ENCODE measurements around the gene KCNK17. TPM values are rescaled to one million over a fixed set of nuclear protein-coding genes. Genes with fewer than 3 reads are reported as not detected.

The KCNK17 gene
- total and polyA plus RNA-seq, 2 of the 8 experiments (the other 6 are each of a cell fraction or from before 2014, with no cell fraction given) = 2.9 to 3.4 TPM

DNA sequence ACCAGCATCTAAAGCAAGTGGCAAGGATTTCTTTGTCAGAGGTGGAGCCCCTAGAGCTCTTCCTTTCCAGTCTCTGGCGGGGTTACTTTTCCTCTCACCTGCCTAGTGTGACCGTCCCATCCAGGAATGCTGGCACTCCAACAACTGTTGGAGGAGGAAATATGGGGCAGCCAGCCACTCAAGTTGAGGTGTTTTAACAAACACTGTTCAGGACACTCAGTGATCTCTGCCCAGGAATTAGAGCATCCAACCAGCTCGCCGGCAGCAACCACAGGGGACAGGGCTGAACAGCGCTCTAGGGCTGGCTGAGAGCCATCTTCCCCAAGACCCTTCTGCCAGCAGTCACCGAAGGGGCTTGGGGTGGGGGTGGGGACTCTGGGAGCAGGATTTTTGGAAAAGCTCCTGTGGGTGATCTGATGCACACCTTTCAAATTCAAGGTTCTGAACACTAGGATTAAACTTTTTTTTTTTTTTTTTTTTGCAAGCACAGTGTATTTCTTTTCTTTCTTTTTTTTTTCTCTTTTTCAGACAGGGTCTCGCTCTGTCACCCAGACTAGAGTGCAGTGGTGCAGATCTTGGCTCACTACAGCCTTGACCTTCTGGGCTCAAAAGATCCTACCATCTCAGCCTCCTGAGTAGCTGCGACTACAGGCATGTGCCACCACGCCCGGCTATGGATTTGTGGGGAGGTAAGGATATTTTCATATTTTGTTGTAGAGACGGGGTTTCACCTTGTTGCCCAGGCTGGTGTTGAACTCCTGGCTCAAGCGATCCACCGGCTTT, 36.7 kb upstream of the KCNK17 start:
- Histone ChIP-seq H4K20me1 (replicated peaks in 1 of 2; ENCODE audit: control insufficient read depth in 1 of 2, insufficient read depth in 2 of 2, low read length in 2 of 2) (no peaks in the 10 kb centered on the region), H3K56ac (replicated peaks; ENCODE audit: insufficient read length, low read depth, low read length) (no peak overlapping the region), H3K18ac (ENCODE audit: extremely low read depth, low read length) (no peak overlapping the region), H2BK5ac (ENCODE audit: low read depth, low read length) (no peak overlapping the region), H3K27ac (ENCODE audit: low read depth, low read length) (no peak overlapping the region), H2BK12ac (ENCODE audit: low read depth, low read length) (no peak overlapping the region), H3K4me2 (ENCODE audit: insufficient read depth in 1 of 2, low read depth in 2 of 2, low read length in 2 of 2) (no peak overlapping the region), H2AK5ac (ENCODE audit: low read depth, low read length) (no peak overlapping the region), H4K8ac (ENCODE audit: extremely low read depth, insufficient read depth, low read length) (no peak overlapping the region), H3K36me3 (ENCODE audit: control insufficient read depth in 2 of 4, insufficient read depth in 4 of 4, low read length in 3 of 4) (no peaks in the 10 kb centered on the region), H3K4me3 (ENCODE audit: extremely low read depth in 1 of 4, insufficient read depth in 2 of 4, low read depth in 3 of 4, low read length in 4 of 4) (no peak overlapping the region), H2BK15ac (ENCODE audit: low read length) (no peak overlapping the region), H2BK120ac (replicated peaks; ENCODE audit: low read depth, low read length) (no peak overlapping the region), H2AFZ (ENCODE audit: low read length) (no peak overlapping the region), H3K79me1 (ENCODE audit: low read depth, low read length) (no peaks in the 10 kb centered on the region; the same call in 1 of the 2 replicates), H3K27me3 (replicated peaks in 1 of 4; ENCODE audit: control insufficient read depth in 3 of 4, extremely low read depth in 1 of 4, insufficient read depth in 3 of 4, low read length in 3 of 4) (no peaks in the 10 kb centered on the region), H3K23me2 (ENCODE audit: low read depth, low read length) (no peaks in the 10 kb centered on the region), H3K14ac (ENCODE audit: insufficient read length) (no peak overlapping the region), H4K91ac (replicated peaks; ENCODE audit: insufficient read length, low read length) (no peak overlapping the region), H3K4me1 (replicated peaks in 1 of 4; ENCODE audit: control insufficient read depth in 3 of 4, insufficient read depth in 4 of 4, low read length in 3 of 4) (0 out of 7 replicates have a peak, but pooled peaks cover 0 to 2% (median 0%) of the 10 kb centered on the region in 4 experiments), H3K79me2 (ENCODE audit: control insufficient read depth in 1 of 2, insufficient read depth in 2 of 2, low read length in 2 of 2) (no peaks in the 10 kb centered on the region), H4K5ac (ENCODE audit: insufficient read length, low read depth, low read length) (no peak overlapping the region), H3K4ac (replicated peaks; ENCODE audit: insufficient read length, low read depth, low read length) (no peak overlapping the region), H3K23ac (ENCODE audit: insufficient read length) (no peak overlapping the region), H3K9me3 (ENCODE audit: insufficient read depth in 2 of 2, low read depth in 1 of 2, low read length in 1 of 2) (no peaks in the 10 kb centered on the region), H3K9ac (replicated peaks in 1 of 4; ENCODE audit: extremely low read depth in 1 of 4, low read depth in 3 of 4, low read length in 3 of 4) (no peak overlapping the region), H2BK20ac (ENCODE audit: low read length) (no peak overlapping the region)
- WGBS, 2 experiments (ENCODE audit: extremely low coverage in 1 of 2, insufficient coverage in 1 of 2, insufficient read length in 1 of 2, insufficient replicate concordance in 2 of 2, low coverage in 1 of 2, low lambda C conversion rate in 2 of 2, missing lambda C conversion rate in 1 of 2) = 95% methylated on average over 12 of the region's 13 CpGs; no CpG with 5 or more reads in 1 of the 2 experiments
- FAIRE-seq = no peak
- ChIA-PET POLR2A (ENCODE audit: partially characterized antibody) (no interaction called here), CTCF (ENCODE audit: partially characterized antibody) (interaction anchor here (1.0 to 10.6 kb wide), 3 partner anchors 11 to 48 kb away, joined by 3 to 89 read pairs (median 3); no protein-coding TSS in a partner anchor)
- DNase-seq (ENCODE audit: low read depth in 1 of 2, low spot score in 2 of 2) = no peak
- no peak for TF ChIP-seq ASH2L (IDR thresholded peaks at IDR 0.05; ENCODE audit: low read length)
- no peak for TF ChIP-seq TAF7 (optimal IDR thresholded peaks at IDR 0.05; ENCODE audit: borderline replicate concordance, low read depth, low read length)
- no peak for TF ChIP-seq EZH2 (IDR thresholded peaks at IDR 0.05; ENCODE audit: low read depth, low read length, severe bottlenecking)
- TF ChIP-seq, protein P1, sequence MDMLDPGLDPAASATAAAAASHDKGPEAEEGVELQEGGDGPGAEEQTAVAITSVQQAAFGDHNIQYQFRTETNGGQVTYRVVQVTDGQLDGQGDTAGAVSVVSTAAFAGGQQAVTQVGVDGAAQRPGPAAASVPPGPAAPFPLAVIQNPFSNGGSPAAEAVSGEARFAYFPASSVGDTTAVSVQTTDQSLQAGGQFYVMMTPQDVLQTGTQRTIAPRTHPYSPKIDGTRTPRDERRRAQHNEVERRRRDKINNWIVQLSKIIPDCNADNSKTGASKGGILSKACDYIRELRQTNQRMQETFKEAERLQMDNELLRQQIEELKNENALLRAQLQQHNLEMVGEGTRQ (IDR thresholded peaks at IDR 0.05; ENCODE audit: low read length) = no peak
- no peak for TF ChIP-seq BCL11A (IDR thresholded peaks at IDR 0.05; ENCODE audit: low read depth in 2 of 2, low read length in 2 of 2)
- no peak for TF ChIP-seq NRF1 (IDR thresholded peaks at IDR 0.05; ENCODE audit: low read depth, low read length)
- no peak for TF ChIP-seq SIRT6 (IDR thresholded peaks at IDR 0.05; ENCODE audit: low read length)
- TF ChIP-seq POLR2A (IDR thresholded peaks at IDR 0.05; ENCODE audit: control extremely low read depth in 1 of 2, low read depth in 2 of 2, low read length in 2 of 2) = no peak
- TF ChIP-seq PHF8 (conservative IDR thresholded peaks at IDR 0.05; ENCODE audit: low read depth, low read length) = no peak
- TF ChIP-seq SP4 (IDR thresholded peaks at IDR 0.05; ENCODE audit: low read length) = no peak
- TF ChIP-seq GTF2F1 (IDR thresholded peaks at IDR 0.05; ENCODE audit: borderline replicate concordance, low read depth, low read length) = no peak
- no peak for TF ChIP-seq CTBP2 (IDR thresholded peaks at IDR 0.05; ENCODE audit: borderline replicate concordance, insufficient read depth, insufficient read length, low read length)

Measured in H1 (cell line).